HG03108 (cell line): Measurements from ENCODE around the gene SRBD1.

ENCODE experiments used
- ATAC-seq: cut with Tn5 transposase; IDR thresholded peaks from one replicate; pipeline ENCODE4 v1.9.1; 2021; ENCODE audit warnings: moderate library complexity; ENCODE audit not compliant: unreplicated experiment

SRBD1 gene

DNA sequence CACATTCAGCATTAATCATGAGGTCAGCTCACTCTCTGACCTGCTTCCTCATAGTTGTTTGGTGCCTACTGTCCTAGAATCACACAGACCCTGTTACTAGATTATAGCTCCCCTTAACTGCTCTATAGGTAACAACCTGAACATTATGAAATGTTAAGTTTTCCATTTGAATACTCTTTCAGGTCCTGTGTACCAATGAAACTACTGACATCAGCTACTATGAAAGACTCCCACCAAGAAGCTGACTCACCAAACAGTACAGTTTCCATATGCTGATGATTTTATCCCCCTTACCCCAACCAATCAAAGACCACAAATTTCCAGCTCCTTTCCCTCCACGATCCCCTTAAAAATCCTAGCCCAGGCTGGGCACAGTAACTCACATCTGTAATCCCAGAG lies 56.3 kb downstream of the SRBD1 start:
- no peak for ATAC-seq

DNA sequence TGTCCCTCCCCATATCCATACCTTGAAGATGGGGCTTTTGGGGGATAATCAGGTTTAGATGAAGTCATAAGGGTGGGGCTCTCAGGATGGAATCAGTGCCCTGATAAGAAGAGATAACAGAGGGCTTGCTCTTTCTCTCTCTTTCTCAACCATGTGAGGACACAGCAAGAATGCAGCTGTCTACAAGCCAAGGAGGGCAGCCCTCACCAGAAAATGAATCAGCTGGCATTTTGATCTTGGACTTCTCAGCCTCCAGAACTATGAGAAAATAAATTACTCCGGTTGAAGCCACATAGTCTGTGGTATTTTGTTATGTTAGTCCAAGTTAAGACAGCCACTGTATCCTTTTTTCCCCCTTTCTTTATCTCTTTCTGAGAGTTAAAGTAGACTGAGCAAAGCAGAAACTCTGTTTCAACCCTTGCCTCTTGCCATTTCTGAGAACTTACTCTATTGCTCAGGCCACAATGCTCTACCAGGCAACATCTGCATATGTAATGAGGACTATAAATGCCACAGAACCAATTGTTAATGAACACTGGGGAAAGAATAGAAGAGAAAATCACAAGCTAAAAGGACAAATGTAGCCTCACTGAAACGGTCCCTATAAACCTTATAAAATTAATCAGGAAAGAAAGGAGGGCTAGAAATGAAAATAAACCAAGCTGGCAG lies 56.9 kb downstream of the SRBD1 start:
- ATAC-seq: no peak

DNA sequence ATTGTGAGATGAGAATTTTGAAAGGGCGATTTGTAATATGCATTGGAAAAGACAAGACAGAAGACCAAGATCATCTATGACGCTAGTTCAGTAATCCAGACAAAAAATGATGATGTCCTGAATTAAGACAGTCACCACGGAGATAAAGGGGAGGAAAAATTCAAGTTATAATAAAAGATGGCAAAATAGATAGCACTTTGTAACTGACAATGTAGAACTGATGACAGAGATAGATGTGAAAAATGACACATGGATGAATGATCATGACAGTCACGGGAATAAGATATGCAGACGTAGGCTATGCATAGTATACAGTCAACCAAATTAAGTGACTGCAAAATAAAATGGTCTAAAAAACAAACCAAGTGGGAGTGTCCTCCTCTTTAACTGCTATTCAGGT lies 59.2 kb downstream of the SRBD1 start:
- ATAC-seq: no peak

DNA sequence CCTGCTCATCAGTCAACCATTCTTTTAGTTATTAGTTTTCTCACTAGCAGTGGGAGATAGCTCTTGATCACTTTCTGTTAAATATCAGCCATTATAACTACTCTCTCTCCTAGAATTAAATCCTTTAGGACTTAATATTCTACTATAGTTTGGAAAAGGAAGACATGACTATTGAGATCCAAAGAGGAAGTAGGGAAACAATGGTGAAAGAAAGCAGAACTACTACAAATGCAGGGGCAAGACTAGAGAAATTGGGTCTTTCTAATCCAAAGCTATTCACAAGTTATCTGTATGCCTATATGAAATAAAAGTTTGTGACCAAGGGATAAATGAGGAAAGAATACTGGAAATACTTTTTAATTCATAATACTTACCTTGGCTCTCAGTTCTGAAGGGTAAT lies 65.1 kb downstream of the SRBD1 start:
- no peak for ATAC-seq

DNA sequence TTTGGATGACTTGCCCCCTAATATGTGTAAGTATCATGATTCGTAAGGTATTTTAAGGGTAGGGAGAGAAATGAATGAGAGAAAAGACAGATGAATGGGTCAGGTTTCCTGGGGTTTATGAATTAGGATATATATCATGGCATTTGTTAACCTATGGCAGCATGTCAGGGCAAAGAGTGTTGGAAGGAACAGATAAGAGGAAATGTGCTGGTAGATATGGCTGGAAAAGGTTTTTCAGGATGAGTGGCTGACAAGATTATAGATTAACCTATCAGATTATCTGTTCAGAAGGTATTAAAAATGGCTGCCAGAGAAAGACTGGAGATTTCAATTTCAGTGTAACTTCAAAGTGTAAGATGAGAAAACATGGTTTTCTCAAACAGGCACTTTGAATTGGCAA lies 67.8 kb downstream of the SRBD1 start:
- ATAC-seq: no peak

DNA sequence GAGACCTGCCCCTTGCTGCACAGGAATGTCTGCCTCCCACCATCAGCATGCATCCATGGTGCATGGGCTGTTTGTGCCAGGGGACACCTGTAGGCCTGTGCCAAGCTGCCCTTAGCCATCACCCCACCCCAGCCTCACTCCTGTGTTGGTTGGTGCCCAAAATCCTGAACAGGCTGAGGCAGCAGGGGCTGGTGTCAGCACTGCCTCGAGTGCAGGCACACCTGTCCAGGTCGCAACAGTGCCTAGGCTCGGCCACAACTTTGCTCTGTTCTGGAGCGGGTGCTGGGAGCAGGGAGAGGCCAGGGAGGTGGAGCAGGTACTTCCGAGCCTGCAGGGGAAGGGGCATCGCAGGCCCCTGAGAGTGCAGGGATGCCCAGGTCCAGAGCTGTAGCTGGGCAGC lies 69.1 kb downstream of the SRBD1 start:
- ATAC-seq: no peak

DNA sequence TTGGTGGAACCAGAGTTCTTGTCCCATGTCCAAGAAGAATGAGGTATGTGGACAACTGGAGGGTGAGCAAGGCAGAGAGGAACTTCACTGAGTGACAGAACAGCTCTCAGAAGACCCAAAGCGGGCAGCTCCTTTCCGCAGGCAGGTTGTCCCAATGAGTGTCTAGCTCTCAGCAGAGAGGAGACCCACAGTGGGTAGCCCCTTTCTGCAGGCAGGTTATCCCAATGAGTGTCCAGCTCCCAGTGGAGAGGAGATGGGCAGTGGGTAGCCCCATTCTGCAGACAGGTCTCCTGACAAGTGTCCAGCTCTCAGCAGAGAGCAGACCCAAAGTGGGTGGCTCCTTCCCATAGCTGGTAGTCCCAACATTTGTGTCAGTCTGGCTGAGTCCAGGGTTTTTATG lies 69.6 kb downstream of the SRBD1 start:
- no peak for ATAC-seq

DNA sequence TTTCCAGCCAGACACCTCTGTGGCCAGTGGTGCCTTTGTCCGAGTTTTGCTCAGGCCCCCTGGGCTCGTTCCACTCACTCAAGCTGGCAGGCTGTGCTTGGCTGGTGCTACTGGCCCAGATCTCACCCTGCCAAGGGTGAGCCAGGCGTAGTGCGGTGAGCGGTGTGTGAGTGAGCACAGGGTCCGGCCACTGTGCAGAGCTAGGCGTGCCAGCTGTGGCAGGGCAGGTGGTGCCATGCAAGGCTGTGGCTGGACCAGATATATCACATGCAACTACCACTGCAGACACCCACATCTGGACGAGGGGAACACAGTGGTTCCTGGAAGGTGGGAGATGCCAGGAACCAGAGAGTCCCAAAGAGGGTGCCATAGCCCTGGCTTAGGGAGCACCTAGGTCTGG lies 70.1 kb downstream of the SRBD1 start:
- no peak for ATAC-seq

DNA sequence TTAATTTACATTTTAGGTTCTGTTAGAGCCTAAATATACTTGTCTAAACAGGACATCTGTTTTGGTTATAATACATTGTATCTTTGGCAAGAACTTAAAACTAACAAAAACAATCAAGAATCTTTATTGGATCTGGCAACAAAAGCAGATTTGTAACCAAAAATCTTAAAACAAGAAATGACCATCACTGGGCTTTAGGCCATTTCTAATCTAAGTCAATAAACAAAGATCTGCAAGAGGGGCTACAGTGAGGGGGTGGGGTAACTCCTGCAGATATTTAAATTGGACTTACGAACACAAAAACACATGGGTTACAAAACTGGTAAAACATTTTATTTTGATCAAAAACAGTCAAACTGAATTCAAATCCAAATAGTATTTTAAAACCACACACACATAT lies 77.3 kb downstream of the SRBD1 start:
- ATAC-seq: no peak

DNA sequence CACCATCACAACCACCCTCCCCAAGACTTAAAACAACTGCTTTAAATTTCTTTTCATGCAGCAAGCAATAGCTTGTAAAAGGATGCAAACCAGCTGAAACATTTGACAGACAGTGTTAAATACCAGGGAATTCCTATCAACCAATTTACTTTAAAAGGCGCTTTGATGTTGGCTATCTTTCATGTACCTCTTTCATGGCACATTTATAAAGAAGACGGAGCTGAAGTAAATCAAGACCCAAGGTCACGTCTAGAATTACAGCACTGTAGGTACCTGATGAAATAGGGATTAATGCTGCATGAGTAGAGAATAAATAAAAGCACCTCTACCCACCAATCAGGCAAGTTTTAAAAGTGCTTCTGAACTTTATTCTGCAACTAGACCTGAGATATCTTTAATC lies 78.9 kb downstream of the SRBD1 start:
- no peak for ATAC-seq

DNA sequence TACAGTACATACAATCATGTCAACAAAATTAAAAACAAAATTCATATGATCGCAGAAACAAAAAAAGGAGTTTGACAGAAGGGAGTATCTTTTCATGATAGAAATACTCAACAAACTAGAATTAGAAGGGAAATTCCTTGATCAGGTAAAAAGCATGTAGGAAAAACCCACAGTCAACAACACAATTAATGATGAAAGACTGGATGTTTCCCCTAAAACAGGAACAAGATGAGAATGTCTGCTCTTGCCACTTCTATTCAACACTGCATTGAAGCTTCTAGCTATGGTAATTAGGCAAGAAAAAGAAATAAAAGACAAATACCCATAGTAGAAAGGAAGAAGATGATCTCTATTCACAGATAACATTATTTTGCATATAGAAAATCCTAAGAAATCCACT lies 87.1 kb downstream of the SRBD1 start:
- no peak for ATAC-seq

DNA sequence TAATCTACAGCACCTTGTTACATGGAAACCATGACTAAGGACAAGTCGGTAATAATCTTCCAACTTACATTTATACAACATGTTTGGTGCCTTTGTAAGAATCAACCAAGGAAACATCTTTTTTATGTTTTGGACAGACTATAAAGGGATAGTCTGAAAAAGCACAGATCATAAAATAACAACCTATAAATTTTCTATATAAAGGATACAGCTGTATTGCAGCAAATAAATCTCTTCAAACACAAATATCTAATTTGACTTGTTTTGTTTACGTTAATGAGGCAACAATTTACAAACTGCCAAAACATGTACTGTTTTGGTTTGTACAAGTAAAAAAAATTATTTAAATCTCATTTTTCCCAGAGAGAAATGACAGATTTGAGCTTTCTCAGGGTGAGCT lies 92.5 kb downstream of the SRBD1 start:
- no peak for ATAC-seq

DNA sequence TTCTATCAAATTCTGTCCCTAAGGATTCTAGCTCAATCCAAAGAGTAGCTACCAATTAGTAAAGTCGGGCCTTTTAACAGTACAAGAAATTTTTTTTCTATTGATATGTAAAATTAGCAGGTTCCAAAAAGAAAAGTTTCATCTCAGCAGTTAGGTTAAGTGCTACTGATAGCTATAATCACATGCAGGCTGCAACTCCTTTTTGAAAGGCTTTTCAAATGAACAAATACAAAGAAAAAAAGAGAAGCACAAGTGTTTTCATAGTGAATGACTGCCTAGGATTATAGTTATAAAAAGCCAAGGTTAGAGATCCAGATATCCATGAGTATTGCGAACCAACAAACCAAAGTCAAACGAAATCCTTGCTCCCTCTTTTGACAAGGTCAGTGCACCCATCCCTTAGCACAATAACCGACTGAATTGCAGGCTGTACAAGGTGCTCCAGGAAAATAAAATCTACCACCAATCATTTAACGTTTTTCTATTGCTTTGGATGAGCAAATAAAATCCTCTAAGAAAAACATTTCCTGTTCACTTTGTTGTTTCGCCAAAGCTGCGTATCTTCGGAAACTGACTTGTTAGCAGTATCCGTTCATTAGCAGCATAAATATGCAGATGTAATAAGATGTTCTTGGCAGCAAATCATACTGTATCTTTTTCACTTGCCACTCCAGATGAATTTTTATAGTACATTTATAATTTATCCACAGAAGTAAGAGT lies 100.2 kb downstream of the SRBD1 start:
- ATAC-seq: no peak

DNA sequence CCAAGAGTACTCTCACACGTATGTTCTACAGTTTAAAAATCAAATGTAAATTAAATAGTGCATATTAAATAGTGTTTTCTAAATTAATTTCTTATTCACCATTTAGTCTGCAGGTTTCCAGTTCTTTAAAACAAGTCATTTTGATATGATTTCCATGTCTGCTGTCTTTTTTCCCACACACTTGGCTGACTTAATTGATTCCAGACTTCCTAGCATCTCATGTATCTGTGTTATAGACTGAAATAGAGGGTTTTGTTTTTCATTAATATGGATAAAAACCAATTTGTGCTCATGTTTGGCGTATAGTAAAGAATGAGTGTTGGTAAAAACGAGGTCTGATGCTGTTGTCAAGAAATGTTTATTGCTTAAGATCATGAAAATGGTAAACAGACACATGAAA lies 104.3 kb downstream of the SRBD1 start:
- ATAC-seq: no peak

DNA sequence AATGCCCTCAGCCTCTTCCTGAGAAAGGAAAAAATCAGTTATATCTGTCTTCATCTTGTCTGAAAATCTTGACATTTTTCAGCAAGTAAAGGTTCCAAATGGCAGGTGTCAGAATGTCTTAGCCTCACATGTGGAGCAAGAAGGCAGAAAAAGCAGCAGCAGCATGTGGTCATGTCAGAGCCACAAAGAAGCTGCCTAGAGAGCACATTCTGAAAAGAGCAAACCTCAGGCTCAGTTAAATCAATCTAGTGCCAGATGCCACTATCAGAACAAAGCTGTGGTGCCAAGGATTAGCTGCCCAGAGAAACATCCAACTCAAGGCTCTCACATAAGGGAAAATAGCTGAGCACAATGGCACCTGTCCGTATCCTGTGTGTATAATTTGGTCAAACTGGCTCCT lies 105.9 kb downstream of the SRBD1 start:
- ATAC-seq: no peak

DNA sequence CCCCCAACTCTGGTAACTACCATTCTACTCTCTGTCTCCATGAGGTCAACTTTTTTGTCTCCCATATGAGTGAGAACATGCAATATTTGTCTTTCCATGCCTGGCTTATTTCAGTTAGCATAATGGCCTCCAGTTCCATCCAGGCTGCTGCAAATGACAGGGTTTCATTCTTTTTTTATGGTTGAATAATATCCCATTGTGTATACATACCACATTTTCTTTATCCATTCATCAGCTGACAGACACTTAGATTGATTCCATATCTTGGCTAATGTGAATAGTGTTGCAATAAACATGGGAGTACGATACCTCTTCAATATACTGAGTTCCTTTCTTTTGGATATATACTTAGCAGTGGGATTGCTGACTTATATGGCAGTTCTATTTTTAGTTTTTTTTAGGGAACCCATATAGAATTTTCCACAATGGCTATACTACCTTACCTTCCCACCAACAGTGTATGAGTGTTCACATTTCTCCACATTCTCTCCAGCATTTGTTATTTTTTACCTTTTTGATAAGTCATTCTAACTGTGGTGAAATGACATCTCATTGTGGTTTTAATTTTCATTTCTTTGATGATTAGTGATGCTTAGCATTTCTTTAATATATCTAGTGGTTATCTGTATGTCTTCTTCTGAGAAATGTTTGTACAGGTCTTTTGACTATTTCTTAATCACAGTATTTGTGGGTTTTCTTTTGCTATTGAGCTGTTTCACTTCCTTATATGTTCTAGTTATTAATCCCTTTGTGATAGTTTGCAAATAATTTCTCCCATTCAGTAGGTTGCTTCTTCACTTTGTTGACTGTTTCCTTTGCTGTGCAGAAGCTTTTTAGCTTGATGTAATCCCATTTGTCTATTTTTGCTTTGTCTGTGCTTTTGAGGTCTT lies 112.2 kb downstream of the SRBD1 start:
- no peak for ATAC-seq

DNA sequence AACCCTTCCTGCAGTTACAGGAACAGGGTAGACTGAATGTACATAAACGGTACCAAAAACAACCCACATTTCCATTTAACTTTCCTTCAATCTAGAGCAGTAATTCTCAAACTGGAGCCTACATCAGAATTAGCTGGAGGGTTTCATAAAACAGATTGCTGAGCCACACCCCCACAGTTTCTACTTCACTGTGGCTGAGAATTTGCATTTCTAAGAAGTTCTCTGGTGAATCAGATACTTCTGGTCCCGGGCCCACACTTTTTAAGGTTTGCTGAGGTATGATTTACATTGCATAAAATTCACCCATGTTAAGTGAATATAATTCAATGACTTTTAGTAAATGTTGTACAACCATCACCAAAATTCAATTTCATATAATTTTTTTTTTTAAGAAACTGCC lies 113.7 kb downstream of the SRBD1 start:
- no peak for ATAC-seq

DNA sequence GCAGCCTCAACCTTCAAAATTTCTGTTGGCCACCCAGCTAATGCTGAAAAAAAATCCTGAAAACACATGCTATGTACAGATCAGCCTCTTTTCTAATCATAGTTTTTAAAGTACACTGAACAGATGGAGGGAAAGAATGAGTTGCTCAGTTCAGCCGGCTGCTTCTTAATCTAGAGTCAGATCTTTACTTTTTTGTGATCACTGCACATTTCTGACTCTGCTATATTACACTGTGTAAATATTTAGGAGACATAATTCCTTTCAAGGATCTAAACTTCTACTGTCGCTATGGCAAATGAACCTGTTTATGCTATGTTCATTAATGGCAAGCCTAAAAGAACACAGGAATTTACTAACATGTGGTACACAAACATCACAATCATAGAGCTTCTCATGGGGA lies 114.2 kb downstream of the SRBD1 start:
- ATAC-seq: no peak

DNA sequence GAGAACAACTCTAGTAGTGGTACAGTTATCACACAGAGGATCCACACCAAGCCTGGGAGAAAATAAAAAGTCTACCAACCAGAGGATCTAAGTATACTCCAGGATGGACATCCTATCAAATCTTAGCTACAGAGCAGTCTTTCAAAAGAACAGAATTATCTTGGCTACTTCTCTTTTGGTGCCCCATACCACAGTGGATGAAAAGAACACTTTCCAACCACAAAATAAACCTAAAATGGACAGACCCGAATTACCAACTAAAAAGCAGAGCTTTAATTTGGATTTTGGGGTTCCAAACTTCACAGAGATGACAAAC lies 116.1 kb downstream of the SRBD1 start:
- no peak for ATAC-seq

DNA sequence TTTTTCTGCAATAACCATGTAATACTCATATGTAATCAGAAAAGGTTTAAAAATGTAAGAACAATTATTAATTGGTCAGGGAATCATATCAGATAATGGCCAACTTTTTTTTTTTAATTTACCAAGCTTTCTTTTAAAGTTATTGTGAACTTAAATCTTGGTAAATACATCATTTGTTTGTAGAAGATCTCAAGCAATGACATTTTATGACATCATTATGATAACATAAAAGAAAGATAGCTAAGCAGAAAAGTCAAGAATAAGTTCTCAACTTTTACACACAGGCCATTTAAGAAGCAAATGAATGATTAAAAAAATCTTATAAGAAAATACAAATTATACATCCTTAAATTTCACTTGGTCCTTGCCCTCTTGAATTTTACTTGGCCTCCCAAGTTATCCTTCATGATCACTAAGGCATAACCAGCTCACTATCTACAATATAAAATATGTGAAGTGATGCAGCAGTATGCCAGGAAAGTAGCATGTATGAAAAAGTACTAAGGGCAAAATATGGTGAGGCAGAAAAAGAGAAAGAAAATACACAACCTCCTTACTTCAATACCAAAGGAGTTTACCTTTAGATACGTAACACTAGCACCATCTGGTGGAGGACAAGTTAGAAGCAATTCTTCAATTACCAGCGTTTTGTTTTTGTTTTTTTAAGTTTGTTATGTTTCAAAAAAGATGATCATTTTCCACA lies 116.6 kb downstream of the SRBD1 start:
- ATAC-seq: no peak

DNA sequence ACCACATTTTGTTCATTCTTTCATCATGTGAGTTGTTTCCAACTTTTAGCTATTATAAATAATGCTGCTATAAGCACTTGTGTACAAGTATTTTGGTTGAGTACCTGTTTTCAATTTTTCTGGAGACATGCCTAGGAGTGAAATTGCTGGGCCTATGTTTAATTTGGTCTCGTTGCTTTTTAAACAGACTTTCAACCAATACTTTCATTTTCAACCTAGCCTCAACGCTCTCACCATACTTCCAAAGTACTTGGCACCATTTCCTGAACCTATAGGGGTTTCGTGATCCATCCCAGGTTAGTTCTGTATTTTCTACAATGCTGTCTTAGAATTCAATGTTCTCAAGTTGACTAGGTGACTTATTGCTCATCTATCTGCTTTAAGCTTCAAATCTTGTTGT lies 126.1 kb downstream of the SRBD1 start:
- ATAC-seq: no peak

DNA sequence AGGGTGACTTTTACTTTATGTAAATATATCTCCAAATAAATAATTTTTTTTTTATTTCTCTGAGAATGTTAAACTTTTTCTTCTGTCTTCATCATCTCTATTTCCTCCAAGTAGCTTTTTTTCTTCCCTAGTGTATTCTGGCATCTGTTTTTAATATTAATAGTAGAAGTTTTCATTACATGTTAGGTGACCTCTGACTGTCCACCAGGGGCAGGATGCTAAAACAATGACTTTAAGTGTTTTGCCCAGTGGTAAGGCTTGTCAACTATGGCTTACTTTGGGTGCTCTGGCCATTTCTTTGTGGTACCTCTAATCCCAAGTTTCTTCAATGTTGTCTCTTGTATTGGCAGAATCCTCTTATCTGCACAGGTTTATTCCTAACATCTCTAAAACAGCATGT lies 127.1 kb downstream of the SRBD1 start:
- ATAC-seq: no peak
